Epithelial cell of esophagus (primary cell): ENCODE data around the gene BARHL1.

Source experiments
- DNase-seq: peaks from one replicate; pipeline ENCODE4 v3.0.0; 2010; ENCODE audit warnings: low read depth
- H3K4me3 ChIP-seq: 2 replicates; pipeline ENCODE4 v1.5.1; 2011; ENCODE audit warnings: mild to moderate bottlenecking, low read length, control low read depth
- CTCF ChIP-seq: IDR thresholded peaks from 2 replicates; pipeline ENCODE4 v1.5.1; 2011; ENCODE audit warnings: low read depth, mild to moderate bottlenecking, low read length, control low read depth, inconsistent platforms; ENCODE audit not compliant: insufficient read depth; ENCODE audit errors: missing control alignments

BARHL1 gene

GRCh38 chr9:132627594-132627993 lies 45.2 kb downstream of the BARHL1 start:
- no peak for TF ChIP-seq CTCF
- H3K4me3 ChIP-seq, result no peak overlapping the region
- no peak for DNase-seq

- H3K4me3 ChIP-seq, result no peak overlapping the region
- DNase-seq, result no peak
- TF ChIP-seq CTCF, result no peak
These were observed 46.3 kb downstream of the BARHL1 start for GRCh38 chr9:132628746-132629145.

GRCh38 chr9:132630116-132630515 lies 47.7 kb downstream of the BARHL1 start:
- no peak for TF ChIP-seq CTCF
- DNase-seq, result no peak
- no peak overlapping the region for H3K4me3 ChIP-seq

GRCh38 chr9:132630811-132631210 lies 48.4 kb downstream of the BARHL1 start:
- peak; percentile 93 for DNase-seq
- no peak for TF ChIP-seq CTCF
- H3K4me3 ChIP-seq, result no peak overlapping the region

GRCh38 chr9:132631280-132631679 lies 48.9 kb downstream of the BARHL1 start:
- no peak overlapping the region for H3K4me3 ChIP-seq
- no peak for TF ChIP-seq CTCF
- DNase-seq, result peak; percentile 87

GRCh38 chr9:132631685-132632084 lies 49.3 kb downstream of the BARHL1 start:
- no peak for TF ChIP-seq CTCF
- DNase-seq, result no peak
- H3K4me3 ChIP-seq, result no peak overlapping the region

- H3K4me3 ChIP-seq, result no peak overlapping the region
- peak; percentile 32 for DNase-seq
- no peak for TF ChIP-seq CTCF
These were observed 50.2 kb downstream of the BARHL1 start for GRCh38 chr9:132632413-132633129.
